GM10847 (cell line): ENCODE results near the gene BPIFB3.

Experiments used
- POLR2A ChIP-seq: IDR thresholded peaks from 2 replicates; pipeline ENCODE4 v1.6.1; 2011; ENCODE audit not compliant: insufficient read length; ENCODE audit errors: extremely low read depth

The BPIFB3 gene

GRCh38 chr20:33105316-33105924, 51.7 kb downstream of the BPIFB3 start:
- no peak for TF ChIP-seq POLR2A

- TF ChIP-seq POLR2A: no peak
These were observed 55.0 kb downstream of the BPIFB3 start for GRCh38 chr20:33108661-33109060.

- TF ChIP-seq POLR2A: no peak
These were observed 56.6 kb downstream of the BPIFB3 start for GRCh38 chr20:33110147-33110825.

- TF ChIP-seq POLR2A: no peak
These were observed 57.6 kb downstream of the BPIFB3 start for GRCh38 chr20:33111306-33111705.

- no peak for TF ChIP-seq POLR2A
These were observed 59.1 kb downstream of the BPIFB3 start for GRCh38 chr20:33112547-33113386.

- TF ChIP-seq POLR2A: no peak
These were observed 59.7 kb downstream of the BPIFB3 start for GRCh38 chr20:33113387-33113908.

GRCh38 chr20:33119725-33120720, 66.3 kb downstream of the BPIFB3 start:
- no peak for TF ChIP-seq POLR2A

GRCh38 chr20:33120934-33121333, 67.2 kb downstream of the BPIFB3 start:
- no peak for TF ChIP-seq POLR2A
